ENCODE measurements around the gene SDK2. TPM values are rescaled to one million over a fixed set of nuclear protein-coding genes. Genes with fewer than 3 reads are reported as not detected.
A peak's percentile ranks its signal among the peaks of the same experiment; 100 is the strongest.

Gene SDK2
- total RNA-seq, 4 donors from 2014 or later = 1.5 to 7.0 (median 3.7) TPM

- no peaks in the 10 kb centered on the region for H3K27me3 ChIP-seq
- 79 to 85% methylated on average over 1 of the region's 1 CpG for WGBS, 2 donors
- no peaks in the 10 kb centered on the region for H3K36me3 ChIP-seq
- no peak overlapping the region for H3K27ac ChIP-seq
- no peak overlapping the region for H3K4me3 ChIP-seq (replicated peaks in 1 of 3)
- no peak for DNase-seq
- no peaks in the 10 kb centered on the region for H3K9me3 ChIP-seq
- peaks cover 0 to 8% of the 10 kb centered on the region in 2 donors for H3K4me1 ChIP-seq
- intact Hi-C loops (cut with DNase I) = no loop called here
- no peak for TF ChIP-seq CTCF (IDR thresholded peaks at IDR 0.05)
- no peak for TF ChIP-seq POLR2A (IDR thresholded peaks at IDR 0.05)
Observed at GRCh38 chr17:73663614-73664013, 19.4 kb upstream of the SDK2 start.

GRCh38 chr17:73660366-73660765 lies 16.1 kb upstream of the SDK2 start:
- Histone ChIP-seq H3K4me3 (replicated peaks in 1 of 3) (no peak overlapping the region), H3K4me1 (no peaks in the 10 kb centered on the region), H3K36me3 (no peaks in the 10 kb centered on the region), H3K27me3 (no peaks in the 10 kb centered on the region), H3K27ac (no peak overlapping the region), H3K9me3 (no peaks in the 10 kb centered on the region)
- WGBS, 2 donors = 88 to 94% methylated on average over 5 of the region's 5 CpGs
- no peak for TF ChIP-seq CTCF (IDR thresholded peaks at IDR 0.05)
- TF ChIP-seq POLR2A (IDR thresholded peaks at IDR 0.05) = no peak
- intact Hi-C loops (cut with DNase I) = no loop called here
- DNase-seq = no peak

GRCh38 chr17:73658821-73659515 lies 14.7 kb upstream of the SDK2 start:
- no peak for DNase-seq
- no peak overlapping the region for H3K4me3 ChIP-seq (replicated peaks in 1 of 3)
- intact Hi-C loops (cut with DNase I) = loop anchor here (5.0 kb wide), 1 partner anchor 48 kb away; no protein-coding TSS in a partner anchor
- H3K4me1 ChIP-seq = peaks cover 0 to 9% of the 10 kb centered on the region in 2 donors
- 76 to 80% methylated on average over 12 of the region's 12 CpGs for WGBS, 2 donors
- no peaks in the 10 kb centered on the region for H3K36me3 ChIP-seq
- H3K27ac ChIP-seq = no peak overlapping the region
- H3K9me3 ChIP-seq = no peaks in the 10 kb centered on the region
- H3K27me3 ChIP-seq = no peaks in the 10 kb centered on the region
- TF ChIP-seq CTCF (IDR thresholded peaks at IDR 0.05) (no peak), POLR2A (IDR thresholded peaks at IDR 0.05) (no peak)

GRCh38 chr17:73657473-73658116 lies 13.3 kb upstream of the SDK2 start:
- peaks cover 0 to 9% of the 10 kb centered on the region in 2 donors for H3K4me1 ChIP-seq
- no peak overlapping the region for H3K4me3 ChIP-seq (replicated peaks in 1 of 3)
- TF ChIP-seq CTCF (IDR thresholded peaks at IDR 0.05) = peak in 4 of 6 experiments; percentile 14 to 51 (median 34)
- TF ChIP-seq POLR2A (IDR thresholded peaks at IDR 0.05) = no peak
- intact Hi-C loops (cut with DNase I) = loop anchor here (5.0 kb wide), 1 partner anchor 50 kb away; no protein-coding TSS in a partner anchor
- no peak overlapping the region for H3K27ac ChIP-seq
- H3K27me3 ChIP-seq = no peaks in the 10 kb centered on the region
- WGBS, 2 donors = 14 to 19% methylated on average over 11 of the region's 11 CpGs
- H3K9me3 ChIP-seq = no peaks in the 10 kb centered on the region
- peak; percentile 38 to 53 for DNase-seq
- H3K36me3 ChIP-seq = no peaks in the 10 kb centered on the region

GRCh38 chr17:73654241-73654640 lies 10.0 kb upstream of the SDK2 start:
- no peaks in the 10 kb centered on the region for H3K27me3 ChIP-seq
- no peaks in the 10 kb centered on the region for H3K9me3 ChIP-seq
- no peak overlapping the region for H3K27ac ChIP-seq
- intact Hi-C loops (cut with DNase I) = no loop called here
- WGBS, 2 donors = 80 to 92% methylated on average over 5 of the region's 5 CpGs
- peaks cover 0 to 9% of the 10 kb centered on the region in 2 donors for H3K4me1 ChIP-seq
- H3K4me3 ChIP-seq (replicated peaks in 1 of 3) = no peak overlapping the region
- H3K36me3 ChIP-seq = no peaks in the 10 kb centered on the region
- TF ChIP-seq CTCF (IDR thresholded peaks at IDR 0.05) (no peak), POLR2A (IDR thresholded peaks at IDR 0.05) (no peak)
- no peak for DNase-seq

All from thyroid gland (tissue), 4 donors.